HCT116 (cell line): ENCODE measurements around the gene TNFRSF21. TPM values are rescaled to one million over a fixed set of nuclear protein-coding genes. Genes with fewer than 3 reads are reported as not detected.
"Not testable (repeated sequence)": the region's sequence is repeated elsewhere in the genome, so short reads cannot be mapped to it uniquely, and the experiment has no call there.

Experiments used
- ATAC-seq: fragments of 200-7000 bp; cut with Tn5 transposase; 2 replicates; pipeline ENCODE4 v1.9.1; 2020; ENCODE audit warnings: mild to moderate bottlenecking, moderate library complexity
- BruUV-seq: library from RNA; stranded (reverse); fragments of 400-500 nt; replicated peaks from 2 replicates; lab custom pipeline; 2021; lab: Mats Ljungman, UMichigan
- CTCF ChIA-PET: fragments of 300-600 bp; sonication (Branson Sonifier 250); formaldehyde crosslinking; loops from one replicate; lab custom pipeline; 2021; ENCODE audit warnings: antibody characterized with exemption; lab: Charles Lee
- POLR2A ChIA-PET: fragments of 300-600, 350-600 bp; sonication (Branson Sonifier 250); formaldehyde crosslinking; loops from one replicate; lab custom pipeline; 2021; ENCODE audit warnings: antibody characterized with exemption; lab: Charles Lee
- RAD21 ChIA-PET, 2 experiments: fragments of 300-600 bp; sonication (Branson Sonifier 250); formaldehyde crosslinking; loops; one replicate each; lab custom pipeline; 2023; ENCODE audit warnings: low total read pairs in 2 of 2; ENCODE audit not compliant: uncharacterized antibody in 2 of 2, unreplicated experiment in 2 of 2, low non-redundant PET in 1 of 2; lab: Charles Lee
- DNase-seq: peaks from one replicate; pipeline ENCODE4 v3.0.0-alpha.2; 2010; ENCODE audit warnings: low read depth, low spot score
- H2AFZ ChIP-seq: fragments of 200-600 bp; shearing (Covaris generic), sonication (generic); 2 replicates; pipeline ENCODE4 v1.6.1; 2017; ENCODE audit warnings: low read depth, mixed run types, mixed read lengths, antibody characterized with exemption, low read length; ENCODE audit not compliant: poor library complexity, severe bottlenecking
- H3K27ac ChIP-seq: 2 replicates; pipeline ENCODE4 v1.5.1; 2012; ENCODE audit warnings: low read depth, low read length
- H3K27me3 ChIP-seq: fragments of 200-600 bp; sonication (generic); 2 replicates; pipeline ENCODE4 v1.6.1; 2016; ENCODE audit warnings: mixed run types, low read length, mixed read lengths; ENCODE audit not compliant: insufficient read depth
- H3K36me3 ChIP-seq, 2 experiments: fragments of 200-500 bp in 1 of 2; fragments of 200-600 bp in 1 of 2; sonication (Bioruptor generic) in 1 of 2; sonication (generic) in 1 of 2; 2 replicates each; pipeline versions ENCODE4 v1.5.1 to v1.6.1; 2014 to 2016; ENCODE audit warnings: low read length in 2 of 2, inconsistent platforms in 1 of 2, mixed read lengths in 1 of 2, mixed run types in 1 of 2; ENCODE audit not compliant: insufficient read depth in 2 of 2, control insufficient read depth in 1 of 2
- H3K4me1 ChIP-seq, 2 experiments: fragments of 200-600 bp in 1 of 2; sonication (generic) in 1 of 2; 2 replicates each; pipeline versions ENCODE4 v1.5.1 to v1.6.1; 2012 to 2017; ENCODE audit warnings: low read length in 2 of 2, inconsistent platforms in 1 of 2, mild to moderate bottlenecking in 1 of 2, mixed read lengths in 1 of 2, mixed run types in 1 of 2, moderate library complexity in 1 of 2; ENCODE audit not compliant: insufficient read depth in 2 of 2, control insufficient read depth in 1 of 2
- H3K4me2 ChIP-seq: fragments of 200-600 bp; sonication (generic); 2 replicates; pipeline ENCODE4 v1.6.1; 2017; ENCODE audit warnings: mixed run types, low read length, mixed read lengths
- H3K4me3 ChIP-seq, 2 experiments: fragments of 200-600 bp in 1 of 2; sonication (generic) in 1 of 2; replicated peaks in 1 of 2; 2 replicates each; pipeline ENCODE4 v1.5.1; 2011 to 2016; ENCODE audit warnings: low read length in 2 of 2, control low read depth in 1 of 2, low read depth in 1 of 2, mild to moderate bottlenecking in 1 of 2, mixed read lengths in 1 of 2, mixed run types in 1 of 2
- H3K79me2 ChIP-seq: fragments of 200-600 bp; sonication (generic); 2 replicates; pipeline ENCODE4 v1.6.1; 2017; ENCODE audit warnings: mild to moderate bottlenecking, mixed run types, low read length, moderate library complexity, mixed read lengths; ENCODE audit not compliant: insufficient read depth
- H3K9ac ChIP-seq: fragments of 200-600 bp; sonication (generic); 2 replicates; pipeline ENCODE4 v1.6.1; 2016; ENCODE audit warnings: low read length, mixed read lengths
- H3K9me2 ChIP-seq: fragments of 200-600 bp; sonication (generic), shearing (Covaris generic); 2 replicates; pipeline ENCODE4 v1.6.1; 2017; ENCODE audit warnings: mixed run types, mild to moderate bottlenecking, moderate library complexity; ENCODE audit not compliant: insufficient read depth
- H3K9me3 ChIP-seq, 2 experiments: fragments of 200-500 bp in 1 of 2; fragments of 200-600 bp in 1 of 2; sonication (Bioruptor generic) in 1 of 2; sonication (generic) in 1 of 2; 2 replicates each; pipeline ENCODE4 v1.6.1; 2014 to 2017; ENCODE audit warnings: low read length in 2 of 2, mixed read lengths in 2 of 2, inconsistent platforms in 1 of 2, low read depth in 1 of 2, mild to moderate bottlenecking in 1 of 2, mixed run types in 1 of 2, moderate library complexity in 1 of 2; ENCODE audit not compliant: control insufficient read depth in 1 of 2, insufficient read depth in 1 of 2
- H4K20me1 ChIP-seq: fragments of 200-600 bp; sonication (generic), shearing (Covaris generic); 2 replicates; pipeline ENCODE4 v1.6.1; 2017; ENCODE audit warnings: mixed run types, mild to moderate bottlenecking, moderate library complexity; ENCODE audit not compliant: insufficient read depth
- ATF3 ChIP-seq: IDR thresholded peaks from 2 replicates; pipeline ENCODE4 v1.6.1; 2012
- CBX3 ChIP-seq: IDR thresholded peaks from 2 replicates; pipeline ENCODE4 v1.6.1; 2012; ENCODE audit warnings: low read depth
- CEBPB ChIP-seq: IDR thresholded peaks from 2 replicates; pipeline ENCODE4 v1.6.1; 2012; ENCODE audit warnings: low read depth
- EZH2phosphoT487 ChIP-seq: fragments of 200-600 bp; IDR thresholded peaks from 2 replicates; pipeline ENCODE4 v1.6.1; 2018; ENCODE audit warnings: antibody characterized with exemption, borderline replicate concordance
- FOSL1 ChIP-seq: IDR thresholded peaks from 2 replicates; pipeline ENCODE4 v1.6.1; 2012; ENCODE audit warnings: low read depth
- JUND ChIP-seq: IDR thresholded peaks from 2 replicates; pipeline ENCODE4 v1.6.1; 2012
- MAX ChIP-seq: IDR thresholded peaks from 2 replicates; pipeline ENCODE4 v1.6.1; 2012
- POLR2A ChIP-seq: IDR thresholded peaks from 2 replicates; pipeline ENCODE4 v1.7.0; 2011; ENCODE audit warnings: borderline replicate concordance; ENCODE audit not compliant: insufficient read depth, insufficient read length; ENCODE audit errors: extremely low read depth
- POLR2AphosphoS5 ChIP-seq: IDR thresholded peaks from 2 replicates; pipeline ENCODE4 v1.6.1; 2011; ENCODE audit warnings: mild to moderate bottlenecking, low read depth, low read length, moderate library complexity
- RAD21 ChIP-seq: IDR thresholded peaks from 2 replicates; pipeline ENCODE4 v1.6.1; 2012; ENCODE audit warnings: low read depth, mild to moderate bottlenecking
- REST ChIP-seq: IDR thresholded peaks from 2 replicates; pipeline ENCODE4 v1.6.1; 2012; ENCODE audit warnings: low read depth
- SIN3A ChIP-seq: IDR thresholded peaks from 2 replicates; pipeline ENCODE4 v1.6.1; 2012; ENCODE audit warnings: low read depth
- TCF7L2 ChIP-seq: IDR thresholded peaks from 2 replicates; pipeline ENCODE4 v1.7.0; 2011; ENCODE audit warnings: borderline replicate concordance, inconsistent platforms; ENCODE audit not compliant: insufficient read depth, insufficient read length; ENCODE audit errors: extremely low read depth
- ZBTB33 ChIP-seq: IDR thresholded peaks from 2 replicates; pipeline ENCODE4 v1.6.1; 2011; ENCODE audit warnings: mild to moderate bottlenecking, low read length, moderate library complexity; ENCODE audit not compliant: insufficient replicate concordance; ENCODE audit errors: extremely low read depth
- ZNF274 ChIP-seq: fragments of 200-500 bp; sonication (Bioruptor generic); IDR thresholded peaks from 2 replicates; pipeline ENCODE4 v1.6.1; 2014; ENCODE audit warnings: mild to moderate bottlenecking, low read depth, low read length, inconsistent platforms
- intact Hi-C: fragments of 100-400 bp; cut with micrococcal nuclease; formaldehyde crosslinking; loops from 2 replicates; pipeline ENCODE4 v1.10.0; 2022
- total RNA-seq: library from RNA; stranded (reverse); gene quantifications from one replicate; pipeline ENCODE4 v1.2.1, GENCODE V29; 2021; ENCODE audit not compliant: unreplicated experiment

TNFRSF21 gene
- total RNA-seq, 1 experiment from 2014 or later, result 48.3 TPM

GRCh38 chr6:47276377-47276776 lies 33.3 kb downstream of the TNFRSF21 start (continued):
- TF ChIP-seq TCF7L2, result no peak
- TF ChIP-seq EZH2phosphoT487, result no peak
- no peak for TF ChIP-seq ZNF274

- no peak overlapping the region for H2AFZ ChIP-seq
- ChIA-PET POLR2A (no interaction called here), CTCF (no interaction called here), RAD21 (no interaction called here)
- ATAC-seq, result no peak
- no peak overlapping the region for H3K4me3 ChIP-seq
- BruUV-seq, result no TSS peak
- no peaks in the 10 kb centered on the region for H4K20me1 ChIP-seq
- TF ChIP-seq ATF3 (no peak), SIN3A (no peak), RAD21 (no peak), CEBPB (no peak), JUND (no peak), ZBTB33 (no peak), POLR2AphosphoS5 (no peak), FOSL1 (no peak), TCF7L2 (no peak), POLR2A (no peak), MAX (no peak), CBX3 (no peak), ZNF274 (no peak), REST (no peak)
- H3K27ac ChIP-seq, result no peak overlapping the region
- H3K4me1 ChIP-seq, result no peaks in the 10 kb centered on the region
- no peak overlapping the region for H3K9ac ChIP-seq
- peaks cover 0 to 8% of the 10 kb centered on the region in 2 experiments; a peak in 1 of 4 replicates for H3K36me3 ChIP-seq
- no peak for DNase-seq
- peaks cover 49% of the 10 kb centered on the region for H3K79me2 ChIP-seq
- no peaks in the 10 kb centered on the region for H3K27me3 ChIP-seq
- H3K9me3 ChIP-seq, result no peaks in the 10 kb centered on the region
- intact Hi-C loops, result no loop called here
- no peaks in the 10 kb centered on the region for H3K9me2 ChIP-seq
- no peak overlapping the region for H3K4me2 ChIP-seq
These were observed 34.1 kb downstream of the TNFRSF21 start for GRCh38 chr6:47275640-47276039.

GRCh38 chr6:47275132-47275531 lies 34.6 kb downstream of the TNFRSF21 start:
- H3K4me1 ChIP-seq, H4K20me1 ChIP-seq, H3K9me3 ChIP-seq, H3K4me2 ChIP-seq, CTCF ChIA-PET, RAD21 ChIA-PET, H2AFZ ChIP-seq, ATAC-seq, DNase-seq, intact Hi-C loops, POLR2A ChIA-PET, H3K9ac ChIP-seq, H3K9me2 ChIP-seq, H3K4me3 ChIP-seq, H3K36me3 ChIP-seq, H3K27me3 ChIP-seq, H3K27ac ChIP-seq, BruUV-seq: not testable (repeated sequence)
- H3K79me2 ChIP-seq, result peaks cover 44% of the 10 kb centered on the region
